BLaER1 treated with 17β-estradiol and CSF1 and Interleukin-3, amounts not matched to agents 10 nM and 100 nM (cell line): ENCODE measurements around the gene HECTD2.

Source experiments
- H3K27ac ChIP-seq, 11 experiments: shearing (Covaris generic); formaldehyde crosslinking; 2 replicates each; pipeline ENCODE4 v1.8.1; 2022
- H3K27me3 ChIP-seq, 11 experiments: shearing (Covaris generic); formaldehyde crosslinking; 2 replicates each; pipeline ENCODE4 v1.8.1; 2022
- H3K36me3 ChIP-seq, 11 experiments: shearing (Covaris generic); formaldehyde crosslinking; 2 replicates each; pipeline ENCODE4 v1.8.1; 2022
- H3K4me1 ChIP-seq, 10 experiments: shearing (Covaris generic); formaldehyde crosslinking; 2 replicates each; pipeline ENCODE4 v1.8.1; 2022
- H3K4me2 ChIP-seq, 11 experiments: shearing (Covaris generic); formaldehyde crosslinking; 2 replicates each; pipeline ENCODE4 v1.8.1; 2022
- H3K4me3 ChIP-seq, 10 experiments: shearing (Covaris generic); formaldehyde crosslinking; 2 replicates each; pipeline ENCODE4 v1.8.1; 2022
- H3K9ac ChIP-seq, 11 experiments: shearing (Covaris generic); formaldehyde crosslinking; 2 replicates each; pipeline ENCODE4 v1.8.1; 2022
- H3K9me3 ChIP-seq, 11 experiments: shearing (Covaris generic); formaldehyde crosslinking; replicated peaks in 1 of 11; 2 replicates each; pipeline ENCODE4 v1.8.1; 2022
- H4K20me1 ChIP-seq, 11 experiments: shearing (Covaris generic); formaldehyde crosslinking; 2 replicates each; pipeline ENCODE4 v1.8.1; 2022
- Cebpa-rat ChIP-seq, 11 experiments: shearing (Covaris generic); IDR thresholded peaks; 2 replicates each; pipeline ENCODE4 v1.8.1; 2022

Gene HECTD2

DNA sequence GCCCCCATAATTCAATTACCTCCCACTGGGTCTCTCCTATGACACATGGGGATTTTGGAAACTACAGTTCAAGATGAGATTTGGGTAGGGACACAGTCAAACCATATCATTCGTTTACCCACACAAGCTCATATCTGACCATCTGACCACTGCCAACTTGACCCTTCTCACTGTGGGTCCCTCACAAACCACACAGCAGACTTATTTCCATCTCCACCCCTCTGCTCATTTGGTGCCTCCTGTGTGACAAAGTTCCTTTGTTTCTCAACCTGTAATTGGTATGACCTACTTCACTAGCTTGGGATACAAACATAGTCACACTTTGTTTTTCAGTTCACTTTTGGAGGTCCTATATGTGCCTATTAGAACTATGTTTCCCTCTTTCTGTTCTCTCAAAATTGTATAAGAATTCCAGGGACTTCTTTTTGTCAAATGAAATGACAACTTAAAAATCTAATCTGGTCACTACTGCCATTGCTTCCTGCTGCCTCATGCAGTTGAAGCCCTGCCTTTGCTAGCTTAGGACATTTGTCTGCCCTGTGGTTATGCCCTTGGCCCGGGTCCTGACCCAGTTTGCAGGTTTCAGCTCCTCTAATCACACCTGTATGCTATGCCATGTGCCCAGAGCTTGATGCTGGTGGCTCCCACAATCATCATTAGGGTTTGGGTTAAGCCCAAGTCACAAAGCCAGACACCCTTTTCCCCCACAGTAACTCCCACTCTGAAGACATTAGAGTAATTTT lies 152.9 kb downstream of the HECTD2 start:
- Histone ChIP-seq H4K20me1 (no peaks in the 10 kb centered on the region), H3K4me1 (peaks cover 0 to 18% (median 2%) of the 10 kb centered on the region in 10 experiments; a peak in 6 of 20 replicates), H3K27ac (no peak overlapping the region), H3K9ac (no peak overlapping the region), H3K4me3 (no peak overlapping the region), H3K27me3 (no peaks in the 10 kb centered on the region), H3K36me3 (no peaks in the 10 kb centered on the region), H3K4me2 (no peak overlapping the region), H3K9me3 (peaks cover 12 to 38% (median 19%) of the 10 kb centered on the region in 11 experiments)
- no peak for TF ChIP-seq Cebpa-rat (IDR thresholded peaks at IDR 0.05)

DNA sequence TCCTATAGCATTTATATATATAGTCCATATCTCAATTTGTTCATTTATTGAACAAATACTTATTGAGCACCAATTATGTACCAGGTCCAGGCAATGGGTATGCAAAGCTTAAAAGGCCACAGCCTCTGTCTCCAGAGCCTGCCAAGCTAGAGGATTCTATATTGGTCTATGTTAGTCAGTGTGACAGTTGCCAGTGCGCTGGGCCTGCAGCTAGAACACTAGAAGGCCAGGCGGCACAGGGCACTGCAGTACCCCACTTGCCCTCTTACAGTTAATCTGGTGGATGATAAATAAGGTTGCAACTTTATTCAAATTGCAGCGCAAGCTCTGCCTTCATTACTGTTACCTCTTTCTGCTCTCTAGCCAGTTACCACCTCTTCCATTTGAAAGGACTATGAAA lies 153.9 kb downstream of the HECTD2 start:
- Histone ChIP-seq H3K4me3 (no peak overlapping the region), H3K4me2 (no peak overlapping the region), H3K9me3 (peaks cover 12 to 38% (median 19%) of the 10 kb centered on the region in 11 experiments), H3K27ac (no peak overlapping the region), H3K27me3 (no peaks in the 10 kb centered on the region), H3K36me3 (no peaks in the 10 kb centered on the region), H3K9ac (no peak overlapping the region), H3K4me1 (peaks cover 0 to 14% (median 0%) of the 10 kb centered on the region in 10 experiments; a peak in 2 of 20 replicates), H4K20me1 (no peaks in the 10 kb centered on the region)
- no peak for TF ChIP-seq Cebpa-rat (IDR thresholded peaks at IDR 0.05)
